IMR-90 (cell line): ENCODE results near the gene RPUSD1. TPM values are rescaled to one million over a fixed set of nuclear protein-coding genes. Genes with fewer than 3 reads are reported as not detected.

ENCODE experiments used
- ATAC-seq: fragments of 200-7000 bp; cut with Tn5 transposase; 2 replicates; pipeline ENCODE4 v1.9.1; 2020; ENCODE audit warnings: low read depth, mild to moderate bottlenecking, moderate library complexity
- BruUV-seq: library from RNA; stranded (reverse); fragments of 400-500 nt; replicated peaks from 2 replicates; lab custom pipeline; 2021; lab: Mats Ljungman, UMichigan
- CTCF ChIA-PET: fragments of 300-600 bp; formaldehyde crosslinking; extraction: SDS; loops from one replicate; lab custom pipeline; 2021; ENCODE audit warnings: antibody characterized with exemption; lab: Yijun Ruan, JAX
- POLR2A ChIA-PET: fragments of 300-600 bp; sonication (Branson Sonifier 250); formaldehyde crosslinking; loops from one replicate; lab custom pipeline; 2022; ENCODE audit warnings: antibody characterized with exemption; ENCODE audit not compliant: unreplicated experiment; lab: Charles Lee
- DNase-seq: peaks from one replicate; pipeline ENCODE4 v3.0.0; 2013
- H2AFZ ChIP-seq: replicated peaks from 2 replicates; pipeline ENCODE3; 2013; ENCODE audit warnings: low read length, mild to moderate bottlenecking; ENCODE audit not compliant: poor library complexity
- H2AK5ac ChIP-seq: 2 replicates; pipeline ENCODE4 v1.6.1; 2013; ENCODE audit warnings: low read depth, low read length, inconsistent platforms
- H2AK9ac ChIP-seq: replicated peaks from 2 replicates; pipeline ENCODE3; 2013; ENCODE audit warnings: mild to moderate bottlenecking, low read depth, low read length, moderate library complexity; ENCODE audit not compliant: poor library complexity
- H2BK120ac ChIP-seq: 2 replicates; pipeline ENCODE4 v1.6.1; 2013; ENCODE audit warnings: low read depth, low read length, inconsistent platforms
- H2BK15ac ChIP-seq: 3 replicates; pipeline ENCODE4 v1.6.1; 2013; ENCODE audit warnings: low read depth, low read length, inconsistent platforms
- H2BK20ac ChIP-seq: 2 replicates; pipeline ENCODE4 v1.6.1; 2013; ENCODE audit warnings: low read depth, mild to moderate bottlenecking, inconsistent platforms, low read length, moderate library complexity
- H2BK5ac ChIP-seq: 2 replicates; pipeline ENCODE4 v1.6.1; 2013; ENCODE audit warnings: mild to moderate bottlenecking, low read depth, low read length, inconsistent platforms; ENCODE audit not compliant: poor library complexity, severe bottlenecking
- H3K14ac ChIP-seq: replicated peaks from 2 replicates; pipeline ENCODE4 v1.6.1; 2013; ENCODE audit warnings: low read depth, low read length, inconsistent platforms
- H3K18ac ChIP-seq: 2 replicates; pipeline ENCODE4 v1.6.1; 2013; ENCODE audit warnings: low read depth, low read length, control low read depth
- H3K23ac ChIP-seq: 2 replicates; pipeline ENCODE4 v1.6.1; 2013; ENCODE audit warnings: low read depth, low read length, inconsistent platforms
- H3K27ac ChIP-seq: 2 replicates; pipeline ENCODE4 v1.5.1; 2013; ENCODE audit warnings: mild to moderate bottlenecking, control low read depth, low read length; ENCODE audit not compliant: insufficient read depth
- H3K27me3 ChIP-seq: 2 replicates; pipeline ENCODE4 v1.6.1; 2013; ENCODE audit warnings: low read length; ENCODE audit not compliant: control insufficient read depth, insufficient read depth
- H3K36me3 ChIP-seq: 2 replicates; pipeline ENCODE4 v1.6.1; 2013; ENCODE audit warnings: low read length, mixed read lengths; ENCODE audit not compliant: control insufficient read depth, insufficient read depth
- H3K4ac ChIP-seq: 2 replicates; pipeline ENCODE4 v1.6.1; 2013; ENCODE audit warnings: low read depth, low read length, inconsistent platforms
- H3K4me1 ChIP-seq: 2 replicates; pipeline ENCODE4 v1.6.1; 2013; ENCODE audit warnings: low read length, mixed read lengths; ENCODE audit not compliant: control insufficient read depth, insufficient read depth
- H3K4me2 ChIP-seq: 2 replicates; pipeline ENCODE4 v1.6.1; 2013; ENCODE audit warnings: low read depth, mild to moderate bottlenecking, control low read depth, low read length, moderate library complexity
- H3K4me3 ChIP-seq: 2 replicates; pipeline ENCODE4 v1.5.1; 2013; ENCODE audit warnings: low read depth, mild to moderate bottlenecking, control low read depth, low read length, moderate library complexity; ENCODE audit not compliant: insufficient read depth
- H3K56ac ChIP-seq: 2 replicates; pipeline ENCODE4 v1.6.1; 2013; ENCODE audit warnings: low read length, inconsistent platforms; ENCODE audit not compliant: insufficient read depth; ENCODE audit errors: extremely low read depth
- H3K79me1 ChIP-seq, 2 experiments: 2 replicates each; pipeline ENCODE4 v1.6.1; 2013; ENCODE audit warnings: low read length in 2 of 2, inconsistent platforms in 1 of 2, low read depth in 1 of 2
- H3K9ac ChIP-seq: 2 replicates; pipeline ENCODE4 v1.6.1; 2013; ENCODE audit warnings: low read depth, low read length, control low read depth
- H3K9me1 ChIP-seq: 2 replicates; pipeline ENCODE4 v1.6.1; 2013; ENCODE audit warnings: low read length, inconsistent platforms; ENCODE audit not compliant: insufficient read depth
- H3K9me3 ChIP-seq: 2 replicates; pipeline ENCODE4 v1.6.1; 2013; ENCODE audit warnings: low read length; ENCODE audit not compliant: control insufficient read depth, insufficient read depth
- H4K20me1 ChIP-seq: 2 replicates; pipeline ENCODE4 v1.6.1; 2013; ENCODE audit warnings: low read length, inconsistent platforms; ENCODE audit not compliant: insufficient read depth
- H4K5ac ChIP-seq: 2 replicates; pipeline ENCODE4 v1.6.1; 2013; ENCODE audit warnings: mild to moderate bottlenecking, low read depth, low read length, control low read depth
- H4K8ac ChIP-seq, 2 experiments: 2 replicates each; pipeline ENCODE4 v1.6.1; 2013; ENCODE audit warnings: low read depth in 2 of 2, low read length in 2 of 2, control low read depth in 1 of 2, inconsistent platforms in 1 of 2
- H4K91ac ChIP-seq: 2 replicates; pipeline ENCODE4 v1.6.1; 2013; ENCODE audit warnings: low read depth, low read length, inconsistent platforms; ENCODE audit not compliant: insufficient read depth
- BHLHE40 ChIP-seq: fragments of 150-350 bp; IDR thresholded peaks from 2 replicates; pipeline ENCODE4 v1.6.1; 2016; ENCODE audit warnings: mild to moderate bottlenecking, low read depth, low read length
- ELK1 ChIP-seq: fragments of 150-350 bp; IDR thresholded peaks from 2 replicates; pipeline ENCODE4 v1.6.1; 2016; ENCODE audit warnings: low read depth, mild to moderate bottlenecking, low read length, moderate library complexity, borderline replicate concordance
- RAD21 ChIP-seq: IDR thresholded peaks from 2 replicates; pipeline ENCODE4 v1.6.1; 2012; ENCODE audit warnings: low read length, improper control_type of control experiment
- SMC3 ChIP-seq: fragments of 150-350 bp; IDR thresholded peaks from 2 replicates; pipeline ENCODE4 v1.6.1; 2016; ENCODE audit warnings: low read depth, mild to moderate bottlenecking, antibody characterized with exemption, low read length, moderate library complexity
- USF2 ChIP-seq: fragments of 150-350 bp; IDR thresholded peaks from 2 replicates; pipeline ENCODE4 v1.6.1; 2017; ENCODE audit warnings: mild to moderate bottlenecking, antibody characterized with exemption, low read length, low read depth
- WGBS, 2 experiments: methylation state at CpG; one replicate each; pipeline versions ENCODE4 v1.1.5 to v1.1.7; 2013; ENCODE audit warnings: missing lambda C conversion rate in 2 of 2; ENCODE audit not compliant: insufficient read length in 1 of 2; ENCODE audit errors: extremely low coverage in 2 of 2; 5-methylcytosine and 5-hydroxymethylcytosine counted together
- dilution Hi-C: fragments of 300-500 bp; cut with HindIII; formaldehyde crosslinking; loops from one replicate; pipeline ENCODE4 v1.14.3; 2018; ENCODE audit warnings: low sequenced_read_pairs; ENCODE audit not compliant: unreplicated experiment
- in situ Hi-C: fragments of 300-500 bp; cut with MboI; formaldehyde crosslinking; loops from 3 replicates; pipeline ENCODE4 v1.14.3; 2019; ENCODE audit warnings: low sequenced_read_pairs, inconsistent platforms, mixed read lengths
- intact Hi-C: fragments of 100-400 bp; cut with micrococcal nuclease; formaldehyde crosslinking; loops from 2 replicates; pipeline ENCODE4 v1.10.0; 2022
- polyA plus RNA-seq, 3 experiments: library from polyadenylated mRNA; depleted of rRNA; stranded (reverse); fragments of >200 nt; gene quantifications; 2 replicates each; pipeline ENCODE4 v1.2.3, GENCODE V29; 2012; ENCODE audit warnings: low replicate concordance in 1 of 3
- total RNA-seq: library from RNA; depleted of rRNA; stranded (reverse); fragments of >200 nt; gene quantifications from 2 replicates; pipeline ENCODE4 v1.2.3, GENCODE V29; 2012

The RPUSD1 gene
- total and polyA plus RNA-seq, 2 of the 4 experiments (the other 2 are of a cell fraction), result 13.1 to 32.3 TPM

- no TSS peak for BruUV-seq
- Histone ChIP-seq H3K9ac (no peak overlapping the region), H3K36me3 (peaks cover 10% of the 10 kb centered on the region), H2AK5ac (no peak overlapping the region), H3K27ac (no peak overlapping the region), H3K18ac (no peak overlapping the region), H3K9me3 (no peaks in the 10 kb centered on the region), H2BK15ac (no peak overlapping the region), H2BK5ac (no peak overlapping the region), H4K91ac (no peak overlapping the region), H3K23ac (no peak overlapping the region), H3K56ac (no peak overlapping the region), H3K4me1 (no peaks in the 10 kb centered on the region), H2BK120ac (no peak overlapping the region), H3K4me2 (no peak overlapping the region), H2BK20ac (no peak overlapping the region), H3K4ac (no peak overlapping the region), H3K9me1 (no peaks in the 10 kb centered on the region), H3K27me3 (peaks cover 10% of the 10 kb centered on the region; the same call in 1 of the 2 replicates), H3K79me1 (no peaks in the 10 kb centered on the region), H4K5ac (no peak overlapping the region), H3K14ac (no peak overlapping the region), H3K4me3 (no peak overlapping the region), H2AK9ac (no peak overlapping the region), H4K20me1 (no peaks in the 10 kb centered on the region), H4K8ac (no peak overlapping the region), H2AFZ (no peak overlapping the region)
- DNase-seq (no peak), ATAC-seq (no peak)
- ChIA-PET POLR2A (no interaction called here), CTCF (no interaction called here)
- 95% methylated on average over 15 of the region's 33 CpGs; no CpG with 5 or more reads in 1 of the 2 experiments for WGBS, 2 experiments
- dilution Hi-C loops, result no loop called here
- in situ Hi-C loops, result no loop called here
- no peak for TF ChIP-seq RAD21
- no peak for TF ChIP-seq SMC3
- TF ChIP-seq BHLHE40, result no peak
- no peak for TF ChIP-seq ELK1
- TF ChIP-seq USF2, result no peak
- intact Hi-C loops, result no loop called here
Measured at GRCh38 chr16:795580-796229, 7.5 kb upstream of the RPUSD1 start.
